Subcutaneous preadipocyte (primary cell): Measurements from ENCODE around the gene PNLIPRP2. TPM values are rescaled to one million over a fixed set of nuclear protein-coding genes. Genes with fewer than 3 reads are reported as not detected.

Experiments
- total RNA-seq: library from RNA; depleted of rRNA; stranded (reverse); fragments of >200 nt; gene quantifications from 2 replicates; pipeline ENCODE4 v1.2.3, GENCODE V29; 2012

Gene PNLIPRP2
- not detected in 2 replicates for total RNA-seq

DNA sequence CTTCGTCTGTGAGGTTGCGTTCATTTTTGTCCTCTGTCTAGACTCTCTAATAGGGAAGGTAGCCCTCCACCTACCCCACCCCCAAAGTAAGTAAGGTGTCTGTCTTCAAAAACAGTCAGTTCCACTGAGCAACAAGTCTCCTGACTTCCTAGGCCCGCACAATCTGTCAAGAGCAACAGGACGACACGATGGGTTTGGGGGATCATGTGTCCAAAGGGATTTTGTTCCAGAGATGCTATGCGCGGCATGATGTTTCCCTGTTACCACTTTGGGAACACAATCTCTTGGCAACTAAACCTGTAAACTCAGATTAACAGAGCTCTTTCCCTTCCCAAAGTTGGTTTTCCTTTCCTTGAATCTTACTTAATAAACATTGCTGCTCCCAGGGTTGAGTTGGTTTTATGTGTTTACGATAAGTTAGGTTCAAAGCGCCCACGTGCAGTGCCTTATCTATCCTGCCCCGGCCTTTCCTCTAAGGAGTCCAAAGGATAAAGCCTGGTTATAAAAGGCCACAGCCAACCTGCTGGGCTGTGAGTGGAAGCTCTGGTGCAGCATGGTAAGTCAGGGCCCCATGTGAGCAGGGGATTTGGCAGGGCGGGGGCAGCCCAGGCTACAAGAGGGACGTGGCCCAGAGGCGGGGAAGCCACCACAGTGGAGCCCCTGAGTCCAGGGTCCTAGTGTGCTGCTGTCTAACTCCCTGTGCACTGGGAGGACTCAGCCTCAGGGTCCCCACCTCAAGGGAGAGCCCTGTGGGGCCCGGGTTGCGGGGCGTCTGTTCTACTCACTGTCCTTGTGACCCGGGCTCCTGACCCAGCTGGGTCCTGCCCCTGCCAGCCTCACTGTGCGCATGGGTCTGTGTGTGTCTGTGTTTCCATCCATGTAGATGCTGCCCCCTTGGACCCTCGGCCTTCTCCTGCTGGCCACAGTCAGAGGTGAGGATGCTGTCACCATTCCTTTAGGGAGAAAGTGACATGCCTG lies at the start of gene PNLIPRP2:
PNLIPRP2 (plus strand) TSS at position 531 of the 978 bp plus-strand sequence.

DNA sequence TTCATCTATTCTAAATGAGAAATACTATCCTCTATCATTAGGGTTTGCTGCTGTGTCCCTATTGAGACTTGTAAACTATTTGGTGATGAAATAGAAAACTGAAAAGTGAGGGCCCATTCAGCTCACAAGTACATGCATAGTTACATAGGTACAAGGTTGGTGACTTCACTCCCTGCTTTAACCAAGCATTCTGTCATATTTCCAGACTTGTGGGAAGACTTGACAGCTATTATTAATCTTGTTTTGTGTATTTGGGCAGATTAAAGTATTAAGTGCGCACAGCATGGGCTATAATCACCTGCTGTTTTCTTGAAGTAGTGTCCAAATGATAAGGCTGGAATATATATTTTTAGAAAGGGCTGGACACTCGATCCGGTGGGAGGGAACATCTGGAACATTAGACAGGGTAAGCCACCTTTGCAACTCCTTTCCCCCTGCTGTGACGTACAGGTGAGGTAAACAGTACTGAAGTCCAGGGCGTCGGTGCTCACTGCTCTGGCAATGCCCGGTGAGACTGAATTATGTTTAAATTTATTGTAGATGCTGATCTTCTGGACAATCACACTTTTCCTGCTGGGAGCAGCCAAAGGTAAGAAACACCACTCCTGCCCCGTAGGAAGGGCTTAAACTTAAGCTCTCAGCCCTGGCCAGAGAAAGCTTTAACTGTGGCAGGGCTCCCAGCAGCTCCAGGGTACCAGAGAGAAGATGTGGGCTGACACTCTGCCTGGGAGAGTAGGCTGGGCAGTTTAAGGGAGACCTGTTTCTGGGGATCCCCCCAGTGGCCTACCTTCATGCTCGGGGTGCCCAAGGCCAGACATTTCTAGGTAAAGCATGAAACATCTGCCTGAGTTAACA lies 29.9 kb upstream of the PNLIPRP2 start, which contains the start of gene PNLIPRP1:
PNLIPRP1 (plus strand) TSS at position 370 of the 855 bp plus-strand sequence; CDS start at position 541, 171 bp downstream.

Other genes starting within 250 kb of the PNLIPRP2 start
- gene PNLIPRP3, start 193.1 kb upstream of the PNLIPRP2 start, total RNA-seq = 0.37 and 1.2 TPM in 2 replicates
- gene PNLIP, start 75.0 kb upstream of the PNLIPRP2 start, total RNA-seq = not detected in 2 replicates
- gene PNLIPRP1, start 30.0 kb upstream of the PNLIPRP2 start, total RNA-seq = not detected in 2 replicates
- 13.2 and 14.5 TPM in 2 replicates for gene HSPA12A, start 121.6 kb downstream of the PNLIPRP2 start, total RNA-seq
- under 0.01 TPM in 1 of 2 replicates, not detected in the other for gene ENO4, start 228.5 kb downstream of the PNLIPRP2 start, total RNA-seq